ENCODE measurements around the gene VWF.

VWF gene

DNA sequence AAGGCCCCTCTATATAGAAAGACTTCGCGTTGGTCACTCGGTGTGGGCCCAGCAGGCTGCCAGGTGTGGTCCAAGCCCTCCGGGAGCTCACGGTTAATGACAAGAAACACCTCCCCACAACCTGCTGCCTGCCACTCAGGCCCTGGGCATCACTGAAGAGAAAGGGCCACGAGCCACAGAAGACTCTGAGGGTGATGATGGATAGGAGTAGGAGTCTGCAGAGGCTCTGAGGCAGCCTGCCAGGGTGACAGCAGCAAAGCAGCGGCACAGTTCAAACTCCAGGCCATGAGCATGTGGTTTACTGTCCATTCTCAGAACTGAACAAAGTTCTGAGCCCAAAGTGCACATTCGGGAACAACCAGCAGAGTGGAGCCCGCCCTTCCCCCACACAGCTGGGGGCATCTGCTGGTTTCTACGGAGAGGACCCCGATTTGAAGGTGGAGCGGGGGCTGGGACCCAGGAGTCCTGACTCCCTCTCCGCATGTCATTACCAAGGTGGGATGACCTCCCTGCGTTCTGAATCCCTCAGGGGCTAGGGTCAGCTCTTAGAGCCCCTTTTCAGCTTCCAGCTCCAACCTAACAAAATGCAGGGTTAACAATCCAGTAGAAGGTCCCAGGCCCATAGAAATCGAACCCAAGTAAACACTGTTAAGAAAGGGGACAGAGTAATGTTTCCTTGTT, 65.8 kb downstream of the VWF start:
- DNase-seq (ENCODE audit: low spot score) = no peak

DNA sequence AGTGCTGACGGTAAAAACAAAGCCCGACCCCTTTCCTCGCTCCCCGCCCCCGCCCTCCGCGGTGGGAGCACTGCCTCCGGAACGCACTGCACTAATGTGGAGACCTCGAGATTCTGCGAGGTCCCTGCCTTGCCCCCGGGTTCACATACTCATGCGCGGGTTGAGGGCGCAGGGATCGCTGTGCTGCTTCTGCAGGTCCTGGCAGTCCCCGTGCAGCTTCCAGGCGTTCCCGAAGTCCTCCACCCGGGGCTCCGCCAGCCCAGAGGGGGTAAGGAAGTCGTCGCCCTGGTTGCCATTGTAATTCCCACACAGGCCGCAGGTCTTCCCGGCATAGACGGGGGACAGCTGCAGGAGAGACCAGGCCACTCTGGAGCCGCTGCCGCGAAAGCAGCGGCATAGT, 66.8 kb downstream of the VWF start:
- no peak for DNase-seq (ENCODE audit: low spot score)

DNA sequence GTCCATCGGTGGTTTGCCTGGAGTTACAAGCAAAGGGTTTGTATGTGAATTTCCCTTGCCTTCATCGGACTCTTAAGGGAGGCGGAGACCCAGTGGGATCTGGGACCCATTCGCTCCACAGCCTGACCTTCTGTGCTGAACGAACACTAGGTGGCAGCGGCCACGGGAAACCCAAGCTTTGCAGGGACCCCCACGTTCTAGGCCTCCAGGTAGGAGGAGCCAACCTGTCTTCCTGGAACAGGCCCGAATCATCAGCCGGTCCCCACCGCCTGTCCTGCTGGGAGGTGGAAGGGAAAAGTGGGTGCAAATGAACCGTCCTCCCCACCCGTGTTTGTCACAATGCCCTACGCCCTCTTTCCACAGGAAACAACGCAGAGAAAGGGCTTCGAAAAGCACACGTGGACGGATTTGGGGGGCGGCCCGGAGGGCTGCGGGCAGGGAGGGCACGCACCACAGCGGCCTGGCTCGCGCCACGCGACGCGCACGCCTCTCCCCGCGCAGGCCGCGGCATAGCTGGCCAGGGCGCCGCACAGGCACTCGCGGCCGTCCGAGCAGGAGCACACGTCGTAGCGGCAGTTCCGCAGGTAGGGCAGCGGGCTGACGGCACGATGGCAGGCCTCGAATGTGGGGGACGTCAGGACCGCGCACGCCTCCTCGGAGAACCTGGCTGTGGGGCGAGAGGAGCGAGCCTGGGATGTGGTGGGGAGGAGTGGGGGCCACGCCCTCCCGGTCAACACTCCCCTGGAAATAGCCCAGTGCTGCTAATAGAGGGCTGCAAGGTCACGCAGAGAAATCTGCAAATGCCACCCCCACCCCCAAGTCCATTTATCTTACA, 67.8 kb downstream of the VWF start:
- peak; percentile 71 for DNase-seq (ENCODE audit: low spot score)

DNA sequence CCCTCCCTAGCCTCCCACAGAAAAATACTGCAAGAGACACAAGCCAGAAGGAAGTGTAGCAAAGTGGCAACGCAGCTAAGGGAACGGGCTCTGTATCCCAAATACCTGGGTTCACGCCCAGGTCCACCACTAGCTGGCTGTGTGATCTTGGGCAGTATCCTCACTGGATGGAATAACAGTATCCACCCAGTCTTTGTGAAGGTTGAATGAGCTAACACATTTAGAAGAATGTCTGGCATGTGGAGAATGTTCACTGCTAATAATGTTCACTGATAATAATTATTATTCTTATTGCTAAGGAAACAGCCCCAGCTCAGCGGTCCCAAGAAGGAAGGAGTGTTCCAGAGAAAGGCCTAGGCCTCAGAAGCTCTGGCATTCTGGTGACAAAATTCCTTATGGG, 70.9 kb downstream of the VWF start:
- DNase-seq (ENCODE audit: low spot score) = no peak

DNA sequence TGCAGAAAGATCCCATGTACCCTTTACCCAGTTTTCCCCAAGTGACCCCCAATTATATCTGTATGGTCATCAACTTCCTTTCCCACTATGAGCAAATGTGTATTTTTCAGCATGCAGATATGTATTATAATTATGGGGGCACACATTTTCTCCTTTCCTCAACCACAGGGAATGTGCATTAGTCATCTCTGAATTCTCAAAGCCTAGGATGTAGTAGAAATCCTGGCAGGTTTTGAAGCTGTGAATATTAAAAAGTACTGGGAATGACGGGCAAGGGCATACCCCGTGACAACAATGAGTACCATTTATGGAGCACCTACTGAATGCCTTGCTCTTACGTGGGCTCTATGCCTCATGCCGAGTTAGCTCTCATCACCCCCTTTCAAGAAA, 71.5 kb downstream of the VWF start:
- DNase-seq (ENCODE audit: low spot score) = no peak

DNA sequence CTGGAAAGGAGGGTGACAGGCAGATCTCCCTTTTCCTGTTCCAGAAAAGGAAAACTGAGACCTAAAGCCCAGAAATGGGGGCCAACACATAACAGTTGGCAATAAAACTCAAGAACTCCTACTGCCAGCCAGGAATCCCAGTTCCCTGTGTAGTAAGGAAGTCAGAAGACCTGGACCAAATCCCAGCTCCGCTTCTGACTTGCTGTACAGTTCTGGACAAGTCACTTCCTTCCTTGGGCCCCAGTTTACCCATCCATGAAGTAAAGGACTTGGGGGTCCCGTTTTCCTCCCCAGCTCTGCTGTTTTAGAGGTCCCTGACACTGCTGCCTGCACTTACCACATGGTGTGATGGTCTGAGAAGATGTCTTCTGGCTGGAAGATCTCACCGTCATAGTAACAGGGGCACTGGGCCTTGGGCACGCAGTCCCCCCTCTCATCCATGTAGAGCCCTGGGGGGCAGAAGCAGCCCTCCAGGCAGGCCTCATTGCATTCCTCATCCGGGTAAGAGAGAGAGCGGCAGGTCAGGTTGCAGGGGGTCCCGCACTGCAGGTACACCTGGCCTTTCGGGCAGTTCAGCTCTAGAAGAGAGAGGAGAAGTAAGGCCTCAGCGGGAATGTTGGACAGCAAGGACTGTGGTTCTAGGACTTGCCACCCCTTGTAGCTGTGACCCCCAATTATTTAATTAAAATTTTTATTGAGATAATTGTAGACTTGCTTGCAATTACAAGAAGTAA, 72.1 kb downstream of the VWF start:
- DNase-seq (ENCODE audit: low spot score) = no peak

DNA sequence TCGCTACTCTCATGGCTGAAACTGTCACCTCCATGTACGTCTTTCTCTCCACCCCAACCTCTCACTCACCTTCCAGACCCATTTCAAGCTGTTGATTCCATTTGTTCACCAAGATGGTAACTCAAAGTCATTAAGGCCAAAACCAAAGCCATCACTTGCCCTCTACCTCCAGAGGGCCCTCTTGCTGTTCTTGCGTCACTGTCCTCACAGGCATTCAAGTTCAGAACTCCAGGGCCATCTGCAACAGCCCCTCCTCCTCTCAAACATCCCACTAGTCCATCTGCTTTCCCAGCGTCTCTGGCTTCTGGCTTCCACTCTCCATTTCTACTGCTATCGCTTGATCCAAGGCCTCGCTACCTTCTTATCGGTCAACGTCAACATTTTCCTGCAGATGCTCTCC, 74.5 kb downstream of the VWF start:
- no peak for DNase-seq (ENCODE audit: low spot score)

DNA sequence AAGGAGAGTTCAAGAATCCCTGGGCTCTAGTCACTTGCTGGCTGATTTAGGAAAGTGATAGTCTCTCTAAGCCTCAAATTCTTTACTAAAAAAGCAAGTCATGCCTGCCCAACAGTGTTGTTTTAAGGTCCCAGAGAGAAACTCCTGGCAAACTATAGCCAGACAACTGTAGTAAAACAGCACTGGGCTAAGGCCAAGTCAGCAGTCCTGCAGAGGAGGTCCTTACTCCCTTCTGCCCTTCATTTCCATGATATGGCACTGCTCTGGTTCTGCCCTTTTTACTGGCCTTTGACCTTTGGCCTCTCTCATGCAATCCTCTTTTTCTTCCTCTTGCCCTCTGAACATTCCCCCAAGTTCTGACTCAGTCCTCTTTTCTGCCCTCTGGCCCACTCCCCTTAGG, 74.9 kb downstream of the VWF start:
- no peak for DNase-seq (ENCODE audit: low spot score)

DNA sequence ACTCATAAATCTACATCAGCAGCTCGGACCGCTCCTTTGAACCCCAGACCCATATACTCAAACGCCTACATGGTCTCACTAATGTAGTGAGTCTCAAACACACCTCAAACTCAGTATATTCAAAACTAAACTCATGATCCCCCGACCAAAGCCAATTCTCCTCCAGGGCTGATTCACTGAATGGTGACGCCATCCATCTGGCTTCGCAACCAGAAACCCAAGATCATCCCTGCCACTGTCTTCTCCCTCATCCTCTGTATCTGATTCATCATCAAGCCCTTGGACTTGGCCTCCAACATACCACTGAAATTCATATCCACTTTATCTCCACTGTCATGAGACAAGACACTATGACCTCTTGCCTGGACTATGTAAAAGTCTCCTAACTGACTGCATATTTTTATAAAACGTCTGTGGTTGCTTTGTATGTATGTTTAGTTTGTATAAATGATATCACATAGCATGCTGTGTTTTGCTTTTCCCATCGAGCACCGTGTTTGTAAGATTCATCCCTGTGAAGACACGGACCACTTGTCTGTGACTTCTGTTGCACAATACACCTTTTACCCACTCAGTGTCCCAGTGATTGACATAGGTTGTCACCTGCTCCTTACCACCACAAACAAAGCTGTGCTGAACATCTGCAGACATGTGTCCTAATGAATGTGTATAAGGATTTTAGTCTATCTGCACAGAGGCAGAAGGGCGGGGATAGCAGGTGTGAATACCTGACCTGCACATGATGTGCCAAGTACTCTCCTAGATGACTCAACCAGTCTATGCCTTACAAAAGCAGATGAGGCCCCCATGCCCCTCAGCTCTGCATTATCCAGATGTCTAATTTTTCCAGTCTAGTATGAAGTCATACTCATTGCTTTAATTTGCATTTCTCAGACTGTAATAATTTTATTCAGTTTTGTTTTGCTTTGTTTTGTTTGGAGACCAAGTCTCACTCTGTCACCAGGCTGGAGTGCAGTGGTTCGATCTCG, 76.9 kb downstream of the VWF start:
- DNase-seq (ENCODE audit: low spot score) = no peak

DNA sequence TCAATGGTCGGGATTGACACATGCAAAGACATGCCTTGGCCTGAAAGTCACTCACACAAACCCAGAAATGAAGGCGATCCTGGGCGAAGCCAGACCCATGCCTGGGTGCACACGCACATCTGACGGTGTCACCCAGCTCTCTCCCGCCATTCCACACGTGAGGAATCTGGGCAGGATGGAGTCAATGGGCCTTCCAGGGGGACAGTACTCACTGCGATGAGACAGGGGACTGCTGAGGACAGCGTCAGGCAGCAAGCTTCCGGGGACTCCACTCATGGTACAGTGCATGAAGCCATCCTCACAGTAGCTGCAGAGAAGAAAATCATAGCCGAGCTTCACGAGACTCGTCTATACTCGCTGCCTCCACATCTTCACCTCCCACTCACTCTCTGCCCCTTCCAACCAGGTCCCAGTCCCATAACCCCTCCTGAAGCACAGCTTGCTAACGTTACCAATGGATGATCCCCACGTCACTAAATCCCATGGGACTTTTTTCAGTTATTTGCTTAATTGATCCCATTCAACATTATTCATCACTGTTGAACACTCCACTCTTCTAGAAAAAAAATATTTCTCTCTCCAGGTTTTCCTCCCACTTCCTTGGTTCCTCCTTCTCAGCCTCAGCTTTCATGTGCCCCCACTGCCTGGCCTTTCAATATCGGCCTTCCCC, 77.8 kb downstream of the VWF start:
- DNase-seq (ENCODE audit: low spot score) = no peak

DNA sequence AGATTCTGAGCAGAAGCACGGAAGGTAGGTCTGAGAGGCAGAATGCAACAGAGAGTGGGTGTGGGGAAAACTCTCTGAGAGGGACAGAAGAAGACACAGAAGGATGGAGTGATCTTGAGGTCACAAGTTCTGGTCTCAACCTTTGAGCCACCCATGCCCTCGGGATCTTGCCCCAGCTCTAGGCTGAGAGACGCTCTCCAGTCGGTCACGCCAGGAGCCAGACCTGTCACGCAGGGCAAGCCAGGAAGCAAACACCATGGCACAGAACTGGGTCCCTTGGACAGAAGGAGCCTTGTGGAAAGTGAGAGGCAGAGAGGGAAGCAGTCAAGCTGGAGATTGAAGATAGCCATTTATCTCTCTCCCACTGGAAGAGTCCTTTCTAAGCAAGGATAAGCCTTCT, 79.0 kb downstream of the VWF start:
- no peak for DNase-seq (ENCODE audit: low spot score)

DNA sequence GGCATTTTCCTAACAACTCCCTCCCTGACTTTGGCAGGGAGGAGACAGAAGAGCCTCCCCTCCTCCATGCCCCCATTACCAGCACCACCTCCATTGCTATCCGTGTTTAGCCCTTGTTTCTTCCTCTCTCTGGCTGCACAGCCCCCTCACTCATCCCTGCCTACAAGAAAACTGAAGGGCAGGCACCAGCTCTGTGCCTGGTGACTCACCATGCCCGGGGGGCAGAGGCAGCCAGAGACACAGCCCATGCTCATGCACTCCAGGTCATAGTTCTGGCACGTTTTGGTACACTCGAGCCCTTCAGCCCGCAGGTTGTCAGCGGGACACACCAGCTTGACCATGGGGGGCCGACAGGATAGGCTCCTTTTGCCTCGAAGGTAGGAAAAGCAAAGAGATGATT, 80.4 kb downstream of the VWF start:
- no peak for DNase-seq (ENCODE audit: low spot score)

DNA sequence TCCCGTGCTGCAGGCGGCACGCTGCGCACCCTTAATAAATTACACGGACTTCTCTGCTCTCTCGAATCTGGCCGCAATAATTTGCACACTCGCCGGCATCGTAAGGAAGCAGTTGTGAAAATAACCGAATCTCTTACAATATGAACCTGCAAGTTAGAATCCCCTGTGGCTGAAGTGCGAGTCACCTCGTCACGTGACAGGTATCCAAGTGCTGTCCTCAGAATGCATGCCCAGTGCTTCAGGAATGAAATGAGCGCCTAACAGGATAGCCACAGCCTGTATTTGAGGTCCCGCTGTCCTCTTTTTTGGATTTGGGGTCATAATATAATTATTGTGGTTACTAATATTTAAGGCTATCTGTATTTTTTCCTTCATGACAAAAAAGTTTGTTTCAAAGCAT, 82.0 kb downstream of the VWF start:
- DNase-seq (ENCODE audit: low spot score) = no peak

DNA sequence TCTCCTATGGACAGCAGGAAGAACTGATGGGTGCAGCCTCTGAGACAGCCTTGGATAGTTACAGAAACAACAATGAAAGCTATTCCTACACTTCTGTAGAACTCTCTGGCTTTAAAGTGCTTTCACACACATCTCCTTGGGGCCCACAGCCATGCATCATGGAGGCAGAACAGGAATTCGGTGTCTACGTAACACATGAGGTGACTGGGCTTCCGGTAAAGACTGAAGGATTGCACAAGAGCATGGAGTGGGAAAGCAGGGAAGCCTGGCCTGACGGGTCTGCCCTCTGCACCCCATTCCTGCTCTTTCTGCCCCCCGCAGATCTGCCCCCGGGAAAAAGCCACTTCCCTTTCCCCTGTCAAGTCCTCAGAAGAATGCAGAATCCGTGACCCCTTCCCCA, 82.6 kb downstream of the VWF start:
- DNase-seq (ENCODE audit: low spot score) = no peak

DNA sequence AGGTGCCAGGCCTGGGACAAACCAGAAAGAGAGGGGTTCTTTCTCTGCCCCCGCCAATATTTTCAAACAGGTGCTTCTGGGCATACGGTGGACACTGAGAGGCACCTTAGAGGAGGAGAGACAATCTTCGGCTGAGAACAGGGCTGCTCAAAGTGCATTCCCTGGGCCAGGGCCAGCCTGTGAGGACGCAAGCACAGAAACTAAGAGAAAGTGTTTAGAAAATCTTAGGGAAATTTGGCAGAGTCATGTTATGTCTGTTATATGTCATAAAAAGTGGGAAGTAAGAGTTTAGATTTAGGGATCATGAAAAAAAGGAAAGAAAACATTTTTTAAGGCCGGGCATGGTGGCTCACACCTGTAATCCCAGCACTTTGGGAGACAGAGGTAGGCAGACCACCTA, 83.7 kb downstream of the VWF start:
- no peak for DNase-seq (ENCODE audit: low spot score)

DNA sequence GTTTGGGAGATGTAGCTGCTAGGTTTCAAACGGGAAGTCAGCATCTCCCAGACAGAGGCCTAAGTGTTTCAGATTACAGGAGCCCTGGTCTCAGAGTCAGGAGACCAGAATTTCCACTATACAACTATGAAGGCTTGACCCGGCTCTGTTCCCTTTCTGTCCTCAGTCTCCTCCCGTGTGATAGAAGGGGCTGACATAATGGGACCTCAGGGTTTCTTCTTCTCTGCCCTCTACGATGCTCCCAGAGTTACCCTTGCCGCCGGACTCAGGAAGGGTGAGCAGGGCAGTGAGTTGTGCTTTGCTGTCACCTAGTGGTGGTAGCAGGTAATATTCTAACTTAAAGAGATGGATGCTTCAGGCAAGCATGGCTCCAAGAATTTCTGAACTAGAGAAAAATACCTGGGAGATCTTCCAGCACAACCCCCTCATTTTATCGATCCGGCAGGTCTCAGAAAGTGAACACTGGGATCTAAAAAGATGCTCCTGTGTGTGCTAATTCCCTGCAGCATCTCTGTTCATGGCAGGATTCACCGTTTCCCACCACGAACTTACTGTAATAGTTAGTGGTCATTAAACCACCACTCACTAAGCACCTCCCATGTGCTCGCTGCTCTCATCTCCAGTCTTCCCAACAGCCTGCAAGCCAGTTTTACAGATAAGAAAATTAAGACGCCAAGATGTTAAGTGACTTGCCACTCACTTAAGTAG, 84.4 kb downstream of the VWF start:
- peak; percentile 82 for DNase-seq (ENCODE audit: low spot score)

DNA sequence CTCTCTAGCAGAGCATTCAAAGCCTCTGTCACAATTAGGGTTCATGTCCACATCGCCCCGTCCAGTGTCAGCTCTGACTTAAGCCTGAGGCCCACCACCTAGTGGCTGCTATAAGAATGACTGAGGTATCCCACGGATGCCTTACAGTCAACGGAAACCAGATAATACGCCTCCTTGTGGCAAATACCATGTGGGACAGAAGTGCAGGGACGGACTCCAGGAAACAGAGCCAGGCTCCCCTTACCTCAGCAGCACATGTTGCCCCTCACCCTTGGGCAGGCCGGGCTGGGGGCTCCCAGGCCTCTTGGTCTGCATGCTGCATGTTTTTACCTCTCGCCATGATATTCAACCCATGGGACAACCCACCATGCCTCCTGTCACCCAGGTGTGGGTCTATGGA, 86.3 kb downstream of the VWF start:
- peak; percentile 82 for DNase-seq (ENCODE audit: low spot score)

DNA sequence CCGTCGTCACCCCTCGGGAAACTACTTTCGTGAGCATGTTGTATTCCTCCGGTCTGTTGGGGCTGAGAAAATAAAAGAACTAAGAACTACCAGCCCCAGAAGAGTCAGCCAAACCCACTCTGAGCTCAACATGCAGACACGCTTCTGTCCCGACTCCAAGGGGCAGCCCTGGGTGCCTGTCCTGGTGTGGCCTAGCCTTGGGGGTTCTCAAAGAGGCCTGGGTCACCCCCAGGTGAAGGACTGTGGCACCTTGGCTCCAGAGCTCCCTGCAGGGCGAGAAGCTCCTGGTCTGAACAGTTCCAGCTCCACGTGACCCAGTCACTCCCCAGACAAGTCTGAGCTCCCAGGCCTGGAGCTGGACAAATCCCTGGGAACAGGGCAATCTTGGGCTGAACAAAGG, 87.0 kb downstream of the VWF start:
- DNase-seq (ENCODE audit: low spot score) = no peak

DNA sequence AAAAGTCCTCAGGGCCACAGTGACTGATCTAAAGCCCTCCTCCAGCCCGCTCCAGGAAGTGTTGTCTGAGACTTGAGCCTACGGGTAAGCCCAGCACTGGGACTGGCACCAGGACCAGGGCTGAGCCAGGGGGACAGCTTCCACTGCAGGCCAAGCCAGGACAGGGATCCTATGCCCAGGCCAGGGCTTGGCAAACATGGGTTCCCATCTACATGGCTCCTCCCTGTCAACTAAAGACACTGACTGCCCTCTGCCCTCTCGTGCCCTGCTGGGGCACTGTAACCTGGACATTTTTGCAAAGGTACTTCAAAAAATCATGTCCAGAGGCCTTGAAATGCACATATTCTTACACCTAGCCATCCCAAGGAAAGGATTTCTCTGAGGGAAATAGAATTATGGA, 88.0 kb downstream of the VWF start:
- no peak for DNase-seq (ENCODE audit: low spot score)

DNA sequence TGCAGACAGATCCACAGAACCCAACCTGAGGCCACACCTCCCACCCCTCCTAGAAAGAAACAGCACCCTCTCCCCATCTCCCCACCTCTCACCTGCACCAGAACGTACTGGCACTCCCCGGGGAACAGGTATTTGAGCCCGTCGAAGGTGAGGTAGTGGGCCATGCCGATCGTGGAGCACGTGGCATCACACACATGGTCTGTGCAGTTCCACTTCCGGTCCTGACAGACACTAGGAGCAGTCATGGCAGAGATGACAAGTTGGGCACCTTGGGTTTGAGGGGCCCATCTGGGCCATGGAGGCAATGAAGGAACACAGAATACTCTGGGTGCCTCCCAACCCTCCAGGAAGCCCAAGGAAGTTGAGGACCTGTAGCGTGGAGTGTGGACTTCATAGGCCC, 89.9 kb downstream of the VWF start:
- no peak for DNase-seq (ENCODE audit: low spot score)

DNA sequence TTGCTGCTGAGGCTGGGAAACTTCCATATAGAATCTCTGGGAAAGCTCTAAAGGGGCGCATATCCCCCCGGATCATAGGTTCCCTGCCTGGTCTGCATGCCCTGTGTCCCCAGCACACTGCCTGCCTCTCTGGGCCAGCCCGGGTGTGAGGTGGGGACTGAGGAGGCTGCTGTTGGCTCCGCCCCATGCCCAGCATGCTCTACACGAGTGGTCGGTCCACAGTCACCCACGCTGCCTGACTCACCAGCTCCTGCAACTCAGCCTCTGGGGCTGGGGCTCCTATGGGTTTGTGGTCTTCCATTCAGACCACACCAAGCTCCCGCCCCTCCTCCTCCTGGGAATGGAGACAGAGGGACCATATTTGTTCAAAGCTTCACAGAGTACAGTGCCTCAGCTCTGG, 90.9 kb downstream of the VWF start:
- DNase-seq (ENCODE audit: low spot score) = no peak

All from HuH-7 (cell line).